ENCODE measurements around the gene EFHC1.
A peak's percentile ranks its signal among the peaks of the same experiment; 100 is the strongest.

EFHC1 gene

GRCh38 chr6:52553158-52553557, 133.0 kb downstream of the EFHC1 start:
- DNase-seq (ENCODE audit: low read depth, low spot score) = no peak

GRCh38 chr6:52553719-52554118, 133.6 kb downstream of the EFHC1 start:
- no peak for DNase-seq (ENCODE audit: low read depth, low spot score)

GRCh38 chr6:52554684-52555280, 134.6 kb downstream of the EFHC1 start:
- DNase-seq (ENCODE audit: low read depth, low spot score) = no peak

- no peak for DNase-seq (ENCODE audit: low read depth, low spot score)
Measured at GRCh38 chr6:52555518-52556233, 135.5 kb downstream of the EFHC1 start.

- no peak for DNase-seq (ENCODE audit: low read depth, low spot score)
Measured at GRCh38 chr6:52557389-52558265, 137.5 kb downstream of the EFHC1 start.

- DNase-seq (ENCODE audit: low read depth, low spot score) = no peak
Measured at GRCh38 chr6:52558266-52559000, 138.3 kb downstream of the EFHC1 start.

- no peak for DNase-seq (ENCODE audit: low read depth, low spot score)
Measured at GRCh38 chr6:52560462-52560861, 140.3 kb downstream of the EFHC1 start.

- DNase-seq (ENCODE audit: low read depth, low spot score) = no peak
Measured at GRCh38 chr6:52562911-52563310, 142.8 kb downstream of the EFHC1 start.

- no peak for DNase-seq (ENCODE audit: low read depth, low spot score)
Measured at GRCh38 chr6:52564856-52565255, 144.7 kb downstream of the EFHC1 start.

- no peak for DNase-seq (ENCODE audit: low read depth, low spot score)
Measured at GRCh38 chr6:52566201-52566600, 146.1 kb downstream of the EFHC1 start.

- DNase-seq (ENCODE audit: low read depth, low spot score) = peak; percentile 59
Measured at GRCh38 chr6:52566853-52567279, 146.7 kb downstream of the EFHC1 start.

- no peak for DNase-seq (ENCODE audit: low read depth, low spot score)
Measured at GRCh38 chr6:52568320-52568719, 148.2 kb downstream of the EFHC1 start.

- DNase-seq (ENCODE audit: low read depth, low spot score) = no peak
Measured at GRCh38 chr6:52570291-52570700, 150.2 kb downstream of the EFHC1 start.

- no peak for DNase-seq (ENCODE audit: low read depth, low spot score)
Measured at GRCh38 chr6:52571099-52571755, 151.1 kb downstream of the EFHC1 start.

GRCh38 chr6:52572536-52572935, 152.4 kb downstream of the EFHC1 start:
- no peak for DNase-seq (ENCODE audit: low read depth, low spot score)

GRCh38 chr6:52573295-52573694, 153.2 kb downstream of the EFHC1 start:
- DNase-seq (ENCODE audit: low read depth, low spot score) = no peak

All from brain pericyte (primary cell).